Breast epithelium (tissue), 3 donors: ENCODE results near the gene NFAT5.

Source experiments
- POLR2A ChIP-seq: fragments of 450-650 bp; IDR thresholded peaks from one replicate; pipeline ENCODE4 v1.6.1; 2016; ENCODE audit warnings: antibody characterized with exemption, mild to moderate bottlenecking, moderate library complexity
- TF ChIP-seq, protein P1 (sequence below), 3 donors: fragments of 450-650 bp; IDR thresholded peaks; one replicate each; pipeline ENCODE4 v1.5.1; 2016 to 2017; ENCODE audit warnings: antibody characterized with exemption in 3 of 3, mild to moderate bottlenecking in 3 of 3, moderate library complexity in 3 of 3

DNA sequence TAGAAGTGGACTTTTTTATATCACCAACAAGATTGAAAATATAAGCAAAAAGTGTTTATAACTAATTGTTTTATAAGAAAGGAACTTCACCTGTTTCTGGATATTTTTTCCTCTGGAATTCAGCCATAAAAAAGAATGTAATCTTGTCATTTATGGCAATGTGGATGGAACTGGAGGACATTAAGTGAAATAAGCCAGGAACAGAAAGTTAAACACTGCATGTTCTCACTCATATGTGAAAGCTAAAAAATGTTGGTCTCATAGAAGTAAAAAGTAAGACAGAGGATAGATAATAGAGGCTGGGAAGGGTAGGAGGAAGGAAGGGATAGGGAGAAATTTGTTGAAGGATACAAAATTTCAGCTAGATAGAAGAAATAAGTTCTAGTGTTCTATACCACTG, 67.6 kb downstream of the NFAT5 start:
- TF ChIP-seq POLR2A = no peak
- TF ChIP-seq, protein P1, sequence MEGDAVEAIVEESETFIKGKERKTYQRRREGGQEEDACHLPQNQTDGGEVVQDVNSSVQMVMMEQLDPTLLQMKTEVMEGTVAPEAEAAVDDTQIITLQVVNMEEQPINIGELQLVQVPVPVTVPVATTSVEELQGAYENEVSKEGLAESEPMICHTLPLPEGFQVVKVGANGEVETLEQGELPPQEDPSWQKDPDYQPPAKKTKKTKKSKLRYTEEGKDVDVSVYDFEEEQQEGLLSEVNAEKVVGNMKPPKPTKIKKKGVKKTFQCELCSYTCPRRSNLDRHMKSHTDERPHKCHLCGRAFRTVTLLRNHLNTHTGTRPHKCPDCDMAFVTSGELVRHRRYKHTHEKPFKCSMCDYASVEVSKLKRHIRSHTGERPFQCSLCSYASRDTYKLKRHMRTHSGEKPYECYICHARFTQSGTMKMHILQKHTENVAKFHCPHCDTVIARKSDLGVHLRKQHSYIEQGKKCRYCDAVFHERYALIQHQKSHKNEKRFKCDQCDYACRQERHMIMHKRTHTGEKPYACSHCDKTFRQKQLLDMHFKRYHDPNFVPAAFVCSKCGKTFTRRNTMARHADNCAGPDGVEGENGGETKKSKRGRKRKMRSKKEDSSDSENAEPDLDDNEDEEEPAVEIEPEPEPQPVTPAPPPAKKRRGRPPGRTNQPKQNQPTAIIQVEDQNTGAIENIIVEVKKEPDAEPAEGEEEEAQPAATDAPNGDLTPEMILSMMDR (IDR thresholded peaks at IDR 0.05) = no peak
